Osteoblast (primary cell): ENCODE measurements around the gene DYRK1A. TPM values are rescaled to one million over a fixed set of nuclear protein-coding genes. Genes with fewer than 3 reads are reported as not detected.
A peak's percentile ranks its signal among the peaks of the same experiment; 100 is the strongest.

ENCODE experiments used
- DNase-seq: peaks from one replicate; pipeline ENCODE4 v3.0.0; 2011; ENCODE audit warnings: low spot score, mixed read lengths; ENCODE audit not compliant: insufficient read length; ENCODE audit errors: missing footprints
- H2AFZ ChIP-seq: 2 replicates; pipeline ENCODE4 v1.6.0; 2011; ENCODE audit warnings: mild to moderate bottlenecking, low read length
- H3K27ac ChIP-seq: 2 replicates; pipeline ENCODE4 v1.5.1; 2011; ENCODE audit warnings: mild to moderate bottlenecking, low read depth, low read length, moderate library complexity
- H3K27me3 ChIP-seq: 2 replicates; pipeline ENCODE4 v1.6.0; 2012; ENCODE audit warnings: mild to moderate bottlenecking, control low read depth, inconsistent platforms, low read length, moderate library complexity; ENCODE audit not compliant: insufficient read depth
- H3K36me3 ChIP-seq: 2 replicates; pipeline ENCODE4 v1.5.1; 2011; ENCODE audit warnings: mild to moderate bottlenecking, low read length, control low read depth, moderate library complexity; ENCODE audit not compliant: insufficient read depth
- H3K4me1 ChIP-seq: 2 replicates; pipeline ENCODE4 v1.5.1; 2011; ENCODE audit warnings: mild to moderate bottlenecking, low read length, control low read depth, moderate library complexity; ENCODE audit not compliant: insufficient read depth
- H3K4me2 ChIP-seq: 2 replicates; pipeline ENCODE4 v1.6.0; 2011; ENCODE audit warnings: mild to moderate bottlenecking, low read length; ENCODE audit not compliant: insufficient read depth
- H3K4me3 ChIP-seq: fragments of 200-600 bp; sonication (generic); 3 replicates; pipeline ENCODE4 v1.5.1; 2012; ENCODE audit warnings: mild to moderate bottlenecking, low read length, inconsistent platforms; ENCODE audit not compliant: insufficient read depth
- H3K79me2 ChIP-seq: 2 replicates; pipeline ENCODE4 v1.6.0; 2012; ENCODE audit warnings: mild to moderate bottlenecking, low read length, control low read depth, inconsistent platforms; ENCODE audit not compliant: insufficient read depth
- H3K9me3 ChIP-seq: 2 replicates; pipeline ENCODE4 v1.5.1; 2011; ENCODE audit warnings: low read depth, low read length, control low read depth
- H4K20me1 ChIP-seq: 2 replicates; pipeline ENCODE4 v1.6.0; 2012; ENCODE audit warnings: mild to moderate bottlenecking, low read length, control low read depth; ENCODE audit not compliant: insufficient read depth
- total RNA-seq: library from RNA; depleted of rRNA; stranded (reverse); fragments of >200 nt; gene quantifications from 2 replicates; pipeline ENCODE4 v1.2.3, GENCODE V29; 2012
- TF ChIP-seq, protein P1 (sequence below): IDR thresholded peaks from 2 replicates; pipeline ENCODE4 v1.5.1; 2011; ENCODE audit warnings: mild to moderate bottlenecking, low read depth, low read length, moderate library complexity; ENCODE audit errors: extremely low read depth

DYRK1A gene
- total RNA-seq, 1 donor: 99.2 TPM

GRCh38 chr21:37407719-37408420 is 41.3 kb downstream of the DYRK1A start:
- H3K4me1 ChIP-seq: peaks cover 34% of the 10 kb centered on the region
- H4K20me1 ChIP-seq: peaks cover 55% of the 10 kb centered on the region
- peak overlapping the region; percentile 54 for H3K4me2 ChIP-seq
- no peaks in the 10 kb centered on the region for H3K36me3 ChIP-seq
- peaks cover 97% of the 10 kb centered on the region for H3K79me2 ChIP-seq
- TF ChIP-seq, protein P1, sequence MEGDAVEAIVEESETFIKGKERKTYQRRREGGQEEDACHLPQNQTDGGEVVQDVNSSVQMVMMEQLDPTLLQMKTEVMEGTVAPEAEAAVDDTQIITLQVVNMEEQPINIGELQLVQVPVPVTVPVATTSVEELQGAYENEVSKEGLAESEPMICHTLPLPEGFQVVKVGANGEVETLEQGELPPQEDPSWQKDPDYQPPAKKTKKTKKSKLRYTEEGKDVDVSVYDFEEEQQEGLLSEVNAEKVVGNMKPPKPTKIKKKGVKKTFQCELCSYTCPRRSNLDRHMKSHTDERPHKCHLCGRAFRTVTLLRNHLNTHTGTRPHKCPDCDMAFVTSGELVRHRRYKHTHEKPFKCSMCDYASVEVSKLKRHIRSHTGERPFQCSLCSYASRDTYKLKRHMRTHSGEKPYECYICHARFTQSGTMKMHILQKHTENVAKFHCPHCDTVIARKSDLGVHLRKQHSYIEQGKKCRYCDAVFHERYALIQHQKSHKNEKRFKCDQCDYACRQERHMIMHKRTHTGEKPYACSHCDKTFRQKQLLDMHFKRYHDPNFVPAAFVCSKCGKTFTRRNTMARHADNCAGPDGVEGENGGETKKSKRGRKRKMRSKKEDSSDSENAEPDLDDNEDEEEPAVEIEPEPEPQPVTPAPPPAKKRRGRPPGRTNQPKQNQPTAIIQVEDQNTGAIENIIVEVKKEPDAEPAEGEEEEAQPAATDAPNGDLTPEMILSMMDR: no peak
- H2AFZ ChIP-seq: no peak overlapping the region
- peak overlapping the region; percentile 4 for H3K4me3 ChIP-seq
- no peaks in the 10 kb centered on the region for H3K9me3 ChIP-seq
- H3K27ac ChIP-seq: peak overlapping the region; percentile 90
- no peaks in the 10 kb centered on the region for H3K27me3 ChIP-seq
- no peak for DNase-seq

- H3K27ac ChIP-seq: peak overlapping the region; percentile 90
- no peak overlapping the region for H3K4me3 ChIP-seq
- peaks cover 41% of the 10 kb centered on the region for H3K4me1 ChIP-seq
- H4K20me1 ChIP-seq: peaks cover 58% of the 10 kb centered on the region
- DNase-seq: no peak
- H3K27me3 ChIP-seq: no peaks in the 10 kb centered on the region
- H3K4me2 ChIP-seq: peak overlapping the region; percentile 54
- no peaks in the 10 kb centered on the region for H3K9me3 ChIP-seq
- TF ChIP-seq, protein P1: no peak
- H3K36me3 ChIP-seq: no peaks in the 10 kb centered on the region
- peaks cover 93% of the 10 kb centered on the region for H3K79me2 ChIP-seq
- no peak overlapping the region for H2AFZ ChIP-seq
Measured at GRCh38 chr21:37408464-37409193, 42.1 kb downstream of the DYRK1A start.

GRCh38 chr21:37410639-37411038 is 44.1 kb downstream of the DYRK1A start:
- Histone ChIP-seq H4K20me1 (peaks cover 47% of the 10 kb centered on the region), H3K4me1 (peaks cover 46% of the 10 kb centered on the region), H3K4me2 (no peak overlapping the region), H3K9me3 (no peaks in the 10 kb centered on the region), H3K27me3 (no peaks in the 10 kb centered on the region), H3K4me3 (no peak overlapping the region), H3K36me3 (no peaks in the 10 kb centered on the region), H3K79me2 (peaks cover 93% of the 10 kb centered on the region), H2AFZ (no peak overlapping the region), H3K27ac (no peak overlapping the region)
- TF ChIP-seq, protein P1: no peak
- no peak for DNase-seq
